GM23248 (cell line): Measurements from ENCODE around the gene KCND2. TPM values are rescaled to one million over a fixed set of nuclear protein-coding genes. Genes with fewer than 3 reads are reported as not detected.
"Not testable (repeated sequence)": the region's sequence is repeated elsewhere in the genome, so short reads cannot be mapped to it uniquely, and the experiment has no call there.

ENCODE experiments used
- DNase-seq: peaks from one replicate; pipeline ENCODE4 v3.0.0-alpha.2; 2015
- H2AFZ ChIP-seq: fragments of 200-600 bp; sonication (generic); 2 replicates; pipeline ENCODE4 v1.6.1; 2016; ENCODE audit warnings: antibody characterized with exemption
- H3F3A ChIP-seq: fragments of 200-600 bp; sonication (generic); 2 replicates; pipeline ENCODE4 v1.6.1; 2016; ENCODE audit warnings: mild to moderate bottlenecking, antibody characterized with exemption, mixed run types; ENCODE audit not compliant: insufficient read depth
- H3K27ac ChIP-seq: fragments of 200-600 bp; sonication (generic); 2 replicates; pipeline ENCODE4 v1.5.1; 2016; ENCODE audit warnings: mild to moderate bottlenecking
- H3K27me3 ChIP-seq: fragments of 200-600 bp; sonication (generic); replicated peaks from 2 replicates; pipeline ENCODE4 v1.6.1; 2016; ENCODE audit warnings: mild to moderate bottlenecking; ENCODE audit not compliant: insufficient read depth
- H3K36me3 ChIP-seq: fragments of 200-600 bp; sonication (generic); 2 replicates; pipeline ENCODE4 v1.6.1; 2016; ENCODE audit warnings: low read depth, mild to moderate bottlenecking
- H3K4me1 ChIP-seq: fragments of 200-600 bp; sonication (generic); 2 replicates; pipeline ENCODE4 v1.6.1; 2016; ENCODE audit warnings: mild to moderate bottlenecking; ENCODE audit not compliant: insufficient read depth
- H3K4me2 ChIP-seq: fragments of 200-600 bp; sonication (generic); one replicate; pipeline ENCODE4 v1.6.1; 2016; ENCODE audit warnings: mild to moderate bottlenecking; ENCODE audit not compliant: unreplicated experiment
- H3K4me3 ChIP-seq: fragments of 200-600 bp; sonication (generic); 2 replicates; pipeline ENCODE4 v1.5.1; 2016; ENCODE audit warnings: mild to moderate bottlenecking
- H3K79me2 ChIP-seq: fragments of 200-600 bp; sonication (generic); 2 replicates; pipeline ENCODE4 v1.6.1; 2016; ENCODE audit warnings: mild to moderate bottlenecking; ENCODE audit not compliant: insufficient read depth
- H3K9ac ChIP-seq: fragments of 200-600 bp; sonication (generic); 2 replicates; pipeline ENCODE4 v1.6.1; 2016; ENCODE audit warnings: mild to moderate bottlenecking
- H3K9me2 ChIP-seq: fragments of 200-600 bp; sonication (generic); 2 replicates; pipeline ENCODE4 v1.6.1; 2016; ENCODE audit warnings: mixed run types, mild to moderate bottlenecking, moderate library complexity; ENCODE audit not compliant: insufficient read depth
- H3K9me3 ChIP-seq: fragments of 200-600 bp; sonication (generic); one replicate; pipeline ENCODE4 v1.6.1; 2017; ENCODE audit warnings: low read depth
- H4K20me1 ChIP-seq: fragments of 200-600 bp; sonication (generic); 2 replicates; pipeline ENCODE4 v1.6.0; 2016; ENCODE audit not compliant: insufficient read depth
- EZH2 ChIP-seq: fragments of 200-600 bp; sonication (generic); IDR thresholded peaks from 2 replicates; pipeline ENCODE4 v1.6.1; 2018; ENCODE audit warnings: antibody characterized with exemption, mild to moderate bottlenecking; ENCODE audit not compliant: insufficient read depth, poor library complexity, severe bottlenecking
- EZH2phosphoT487 ChIP-seq: fragments of 200-600 bp; sonication (generic); IDR thresholded peaks from 2 replicates; pipeline ENCODE4 v1.6.1; 2018; ENCODE audit warnings: antibody characterized with exemption, moderate library complexity, mild to moderate bottlenecking, low read depth; ENCODE audit not compliant: insufficient read depth
- WGBS, 2 experiments: methylation state at CpG; one replicate each; pipeline ENCODE4 v1.1.6; 2015 to 2017; ENCODE audit warnings: low lambda C conversion rate in 2 of 2, low coverage in 1 of 2; ENCODE audit errors: missing lambda C conversion rate in 2 of 2; 5-methylcytosine and 5-hydroxymethylcytosine counted together
- in situ Hi-C: fragments of 300-500 bp; cut with MboI; formaldehyde crosslinking; loops from 2 replicates; pipeline ENCODE4 v1.15.0; 2020
- polyA plus RNA-seq: library from polyadenylated mRNA; unstranded; fragments of >200 nt; fragmentation: Nextera tagmentation; extraction: Ambion mirVana; gene quantifications from 2 replicates; pipeline ENCODE4 v1.2.1, GENCODE V29; 2016
- total RNA-seq: library from RNA; depleted of rRNA; stranded (reverse); fragments of >200 nt; shearing (Covaris generic); gene quantifications from 2 replicates; pipeline ENCODE4 v1.2.3, GENCODE V29; 2014

KCND2 gene
- total and polyA plus RNA-seq, 2 experiments from 2014 or later: 0.35 to 1.5 TPM

GRCh38 chr7:120780938-120781337 lies 508.0 kb downstream of the KCND2 start:
- no peaks in the 10 kb centered on the region for H3K79me2 ChIP-seq
- H4K20me1 ChIP-seq: no peaks in the 10 kb centered on the region
- H2AFZ ChIP-seq: no peak overlapping the region
- no peak for TF ChIP-seq EZH2
- TF ChIP-seq EZH2phosphoT487: no peak
- no peaks in the 10 kb centered on the region for H3K4me1 ChIP-seq
- WGBS, 2 experiments: 50 to 53% methylated on average over 6 of the region's 6 CpGs
- no peak for DNase-seq
- in situ Hi-C loops: no loop called here
- no peak overlapping the region for H3K4me3 ChIP-seq
- no peaks in the 10 kb centered on the region for H3K9me2 ChIP-seq
- no peaks in the 10 kb centered on the region for H3F3A ChIP-seq
- no peak overlapping the region for H3K27ac ChIP-seq
- H3K9ac ChIP-seq: no peak overlapping the region
- H3K36me3 ChIP-seq: no peaks in the 10 kb centered on the region
- no peak overlapping the region for H3K4me2 ChIP-seq
- no peaks in the 10 kb centered on the region for H3K27me3 ChIP-seq
- H3K9me3 ChIP-seq: no peaks in the 10 kb centered on the region

GRCh38 chr7:120781924-120782323 lies 508.9 kb downstream of the KCND2 start:
- H4K20me1 ChIP-seq, in situ Hi-C loops, H3K27me3 ChIP-seq, H3K9me2 ChIP-seq, H3K9ac ChIP-seq, H3F3A ChIP-seq, H3K36me3 ChIP-seq, H3K9me3 ChIP-seq, H3K4me2 ChIP-seq, DNase-seq, H3K4me3 ChIP-seq, H3K27ac ChIP-seq, H2AFZ ChIP-seq, H3K4me1 ChIP-seq, H3K79me2 ChIP-seq: not testable (repeated sequence)
- 57 to 66% methylated on average over 10 of the region's 10 CpGs for WGBS, 2 experiments

GRCh38 chr7:120783273-120783672 lies 510.3 kb downstream of the KCND2 start:
- Histone ChIP-seq H3K4me3 (no peak overlapping the region), H3K9me2 (no peaks in the 10 kb centered on the region), H3K36me3 (no peaks in the 10 kb centered on the region), H3K79me2 (no peaks in the 10 kb centered on the region), H3K9ac (no peak overlapping the region), H3K27me3 (no peaks in the 10 kb centered on the region), H3K9me3 (no peaks in the 10 kb centered on the region), H4K20me1 (no peaks in the 10 kb centered on the region), H3K4me2 (no peak overlapping the region), H3K4me1 (no peaks in the 10 kb centered on the region), H3F3A (no peaks in the 10 kb centered on the region), H3K27ac (no peak overlapping the region), H2AFZ (no peak overlapping the region)
- DNase-seq: no peak
- in situ Hi-C loops: no loop called here
- TF ChIP-seq EZH2phosphoT487 (no peak), EZH2 (no peak)
- WGBS, 2 experiments: 62 to 72% methylated on average over 6 of the region's 6 CpGs

- no peak for DNase-seq
- Histone ChIP-seq H3K79me2 (no peaks in the 10 kb centered on the region), H3K4me3 (no peak overlapping the region), H3K9me2 (no peaks in the 10 kb centered on the region), H2AFZ (no peak overlapping the region), H3K27ac (no peak overlapping the region), H3F3A (no peaks in the 10 kb centered on the region), H4K20me1 (no peaks in the 10 kb centered on the region), H3K4me2 (no peak overlapping the region), H3K4me1 (no peaks in the 10 kb centered on the region), H3K9me3 (no peaks in the 10 kb centered on the region), H3K9ac (no peak overlapping the region), H3K27me3 (no peaks in the 10 kb centered on the region), H3K36me3 (no peaks in the 10 kb centered on the region)
- in situ Hi-C loops: no loop called here
- 45 to 55% methylated on average over 5 of the region's 5 CpGs for WGBS, 2 experiments
- TF ChIP-seq EZH2 (no peak), EZH2phosphoT487 (no peak)
Observed at GRCh38 chr7:120783721-120784120, 510.7 kb downstream of the KCND2 start.

GRCh38 chr7:120785095-120785494 lies 512.1 kb downstream of the KCND2 start:
- WGBS, 2 experiments: 11 to 18% methylated on average over 1 of the region's 1 CpG
- H2AFZ ChIP-seq: no peak overlapping the region
- no peaks in the 10 kb centered on the region for H3K9me2 ChIP-seq
- H3K27me3 ChIP-seq: no peaks in the 10 kb centered on the region
- H4K20me1 ChIP-seq: no peaks in the 10 kb centered on the region
- no peak for DNase-seq
- H3K27ac ChIP-seq: no peak overlapping the region
- no peaks in the 10 kb centered on the region for H3K36me3 ChIP-seq
- TF ChIP-seq EZH2phosphoT487 (no peak), EZH2 (no peak)
- in situ Hi-C loops: no loop called here
- H3K79me2 ChIP-seq: no peaks in the 10 kb centered on the region
- H3K9me3 ChIP-seq: no peaks in the 10 kb centered on the region
- H3F3A ChIP-seq: no peaks in the 10 kb centered on the region
- no peak overlapping the region for H3K9ac ChIP-seq
- no peak overlapping the region for H3K4me2 ChIP-seq
- H3K4me1 ChIP-seq: no peaks in the 10 kb centered on the region
- no peak overlapping the region for H3K4me3 ChIP-seq
